HEK293 (cell line): ENCODE results near the gene COX20.
A peak's percentile ranks its signal among the peaks of the same experiment; 100 is the strongest.

Source experiments
- GFI1B ChIP-seq: fragments of 450-650 bp; formaldehyde crosslinking; IDR thresholded peaks from 2 replicates; pipeline ENCODE4 v1.5.1; 2016; ENCODE audit warnings: missing biosample characterization, missing genetic modification characterization
- HIC1 ChIP-seq: fragments of 450-650 bp; formaldehyde crosslinking; IDR thresholded peaks from 2 replicates; pipeline ENCODE4 v1.5.1; 2016; ENCODE audit warnings: missing biosample characterization, missing genetic modification characterization
- HOXA7 ChIP-seq: sonication (generic); formaldehyde crosslinking; IDR thresholded peaks from 2 replicates; pipeline ENCODE4 v1.8.1; 2022; ENCODE audit warnings: missing genetic modification reagents, borderline replicate concordance
- KLF1 ChIP-seq: fragments of 450-650 bp; formaldehyde crosslinking; IDR thresholded peaks from 2 replicates; pipeline ENCODE4 v1.5.1; 2016; ENCODE audit warnings: missing biosample characterization, missing genetic modification characterization
- OSR2 ChIP-seq: fragments of 450-650 bp; formaldehyde crosslinking; IDR thresholded peaks from 2 replicates; pipeline ENCODE4 v1.5.1; 2016; ENCODE audit warnings: missing biosample characterization, missing genetic modification characterization
- PBX3 ChIP-seq: sonication (generic); formaldehyde crosslinking; IDR thresholded peaks from 2 replicates; pipeline ENCODE4 v1.8.1; 2022; ENCODE audit warnings: mild to moderate bottlenecking, moderate library complexity, missing genetic modification reagents
- PRDM1 ChIP-seq: fragments of 450-650 bp; formaldehyde crosslinking; IDR thresholded peaks from 2 replicates; pipeline ENCODE4; 2016; ENCODE audit warnings: missing biosample characterization, missing genetic modification characterization
- PRDM10 ChIP-seq: fragments of 450-650 bp; formaldehyde crosslinking; IDR thresholded peaks from 2 replicates; pipeline ENCODE4 v1.5.1; 2016; ENCODE audit warnings: missing biosample characterization, missing genetic modification characterization
- SCRT1 ChIP-seq: fragments of 450-650 bp; formaldehyde crosslinking; IDR thresholded peaks from 2 replicates; pipeline ENCODE4 v1.5.1; 2016; ENCODE audit warnings: missing biosample characterization, missing genetic modification characterization, borderline replicate concordance
- SCRT2 ChIP-seq: fragments of 450-650 bp; formaldehyde crosslinking; IDR thresholded peaks from 2 replicates; pipeline ENCODE4 v1.5.1; 2016; ENCODE audit warnings: missing biosample characterization, missing genetic modification characterization
- YY1 ChIP-seq: fragments of 450-650 bp; formaldehyde crosslinking; IDR thresholded peaks from 2 replicates; pipeline ENCODE4 v1.5.1; 2018; ENCODE audit warnings: missing biosample characterization, missing genetic modification characterization
- ZBTB1 ChIP-seq: fragments of 450-650 bp; formaldehyde crosslinking; IDR thresholded peaks from 2 replicates; pipeline ENCODE4 v1.5.1; 2016; ENCODE audit warnings: missing biosample characterization, missing genetic modification characterization
- ZEB2 ChIP-seq: fragments of 450-650 bp; formaldehyde crosslinking; IDR thresholded peaks from 2 replicates; pipeline ENCODE4 v1.5.1; 2016; ENCODE audit warnings: missing biosample characterization, missing genetic modification characterization
- ZNF157 ChIP-seq: fragments of 450-650 bp; formaldehyde crosslinking; IDR thresholded peaks from 2 replicates; pipeline ENCODE4 v1.5.1; 2016; ENCODE audit warnings: missing biosample characterization, missing genetic modification characterization
- ZNF175 ChIP-seq: fragments of 450-650 bp; formaldehyde crosslinking; IDR thresholded peaks from 2 replicates; pipeline ENCODE4 v1.5.1; 2016; ENCODE audit warnings: missing biosample characterization, missing genetic modification characterization
- ZNF184 ChIP-seq: fragments of 450-650 bp; IDR thresholded peaks from 2 replicates; pipeline ENCODE4 v1.5.1; 2018; ENCODE audit warnings: missing biosample characterization, mild to moderate bottlenecking, missing genetic modification characterization
- ZNF23 ChIP-seq: fragments of 450-650 bp; formaldehyde crosslinking; IDR thresholded peaks from 2 replicates; pipeline ENCODE4 v1.5.1; 2016; ENCODE audit warnings: missing biosample characterization, missing genetic modification characterization, borderline replicate concordance
- ZNF24 ChIP-seq: fragments of 450-650 bp; formaldehyde crosslinking; IDR thresholded peaks from 2 replicates; pipeline ENCODE4 v1.5.1; 2016; ENCODE audit warnings: missing biosample characterization, missing genetic modification characterization
- ZNF529 ChIP-seq: fragments of 450-650 bp; formaldehyde crosslinking; IDR thresholded peaks from 2 replicates; pipeline ENCODE4 v1.5.1; 2017; ENCODE audit warnings: missing genetic modification characterization, missing biosample characterization; ENCODE audit not compliant: insufficient replicate concordance
- ZNF561 ChIP-seq: fragments of 450-650 bp; IDR thresholded peaks from 2 replicates; pipeline ENCODE4 v1.5.1; 2018; ENCODE audit warnings: missing biosample characterization, missing genetic modification characterization, borderline replicate concordance
- ZNF626 ChIP-seq: fragments of 450-650 bp; sonication (Bioruptor Pico); formaldehyde crosslinking; IDR thresholded peaks from 2 replicates; pipeline ENCODE4 v1.5.1; 2018; ENCODE audit warnings: missing biosample characterization, missing genetic modification characterization, inconsistent platforms
- ZNF704 ChIP-seq: fragments of 450-650 bp; formaldehyde crosslinking; IDR thresholded peaks from 2 replicates; pipeline ENCODE4 v1.5.1; 2016; ENCODE audit warnings: missing biosample characterization, missing genetic modification characterization
- ZNF777 ChIP-seq: fragments of 450-650 bp; formaldehyde crosslinking; IDR thresholded peaks from 2 replicates; pipeline ENCODE4 v1.5.1; 2017; ENCODE audit warnings: missing biosample characterization, missing genetic modification characterization, borderline replicate concordance
- ZNF830 ChIP-seq: fragments of 450-650 bp; IDR thresholded peaks from 2 replicates; pipeline ENCODE4 v1.5.0; 2018; ENCODE audit warnings: missing biosample characterization, missing genetic modification characterization, low read depth, mild to moderate bottlenecking, moderate library complexity
- ZNF837 ChIP-seq: fragments of 450-650 bp; formaldehyde crosslinking; IDR thresholded peaks from 2 replicates; pipeline ENCODE4 v1.5.1; 2016; ENCODE audit warnings: missing biosample characterization, missing genetic modification characterization
- ZSCAN4 ChIP-seq: fragments of 450-650 bp; formaldehyde crosslinking; IDR thresholded peaks from 2 replicates; pipeline ENCODE4 v1.5.1; 2017; ENCODE audit warnings: missing biosample characterization, missing genetic modification characterization
- TF ChIP-seq, protein P1 (sequence below): fragments of 450-650 bp; formaldehyde crosslinking; IDR thresholded peaks from 2 replicates; pipeline ENCODE4 v1.5.1; 2017; ENCODE audit warnings: missing biosample characterization, missing genetic modification characterization
- TF ChIP-seq, protein P2 (sequence below): fragments of 450-650 bp; formaldehyde crosslinking; IDR thresholded peaks from 2 replicates; pipeline ENCODE4 v1.5.1; 2016; ENCODE audit warnings: missing biosample characterization, missing genetic modification characterization

COX20 gene

GRCh38 chr1:244862699-244863490, 27.4 kb downstream of the COX20 start (continued):
- TF ChIP-seq PBX3 (CRISPR knock-in tag), result peak; percentile 83; the same call in 1 of the 2 replicates
- no peak; the same call in 1 of the 2 replicates for TF ChIP-seq HOXA7 (CRISPR knock-in tag)
- no peak for TF ChIP-seq SCRT1 (tag by site-specific recombination)
- TF ChIP-seq, protein P1, sequence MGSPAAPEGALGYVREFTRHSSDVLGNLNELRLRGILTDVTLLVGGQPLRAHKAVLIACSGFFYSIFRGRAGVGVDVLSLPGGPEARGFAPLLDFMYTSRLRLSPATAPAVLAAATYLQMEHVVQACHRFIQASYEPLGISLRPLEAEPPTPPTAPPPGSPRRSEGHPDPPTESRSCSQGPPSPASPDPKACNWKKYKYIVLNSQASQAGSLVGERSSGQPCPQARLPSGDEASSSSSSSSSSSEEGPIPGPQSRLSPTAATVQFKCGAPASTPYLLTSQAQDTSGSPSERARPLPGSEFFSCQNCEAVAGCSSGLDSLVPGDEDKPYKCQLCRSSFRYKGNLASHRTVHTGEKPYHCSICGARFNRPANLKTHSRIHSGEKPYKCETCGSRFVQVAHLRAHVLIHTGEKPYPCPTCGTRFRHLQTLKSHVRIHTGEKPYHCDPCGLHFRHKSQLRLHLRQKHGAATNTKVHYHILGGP, result no peak
- peak; percentile 54 for TF ChIP-seq ZNF24 (tag by site-specific recombination)
- TF ChIP-seq ZNF626 (tag by site-specific recombination), result no peak
- no peak for TF ChIP-seq ZNF529 (tag by site-specific recombination)
- TF ChIP-seq ZNF157, result no peak
- TF ChIP-seq KLF1 (tag by site-specific recombination), result peak; percentile 82
- no peak for TF ChIP-seq ZNF830 (tag by site-specific recombination)
- no peak; the same call in 1 of the 2 replicates for TF ChIP-seq ZNF704 (tag by site-specific recombination)
- TF ChIP-seq, protein P2, sequence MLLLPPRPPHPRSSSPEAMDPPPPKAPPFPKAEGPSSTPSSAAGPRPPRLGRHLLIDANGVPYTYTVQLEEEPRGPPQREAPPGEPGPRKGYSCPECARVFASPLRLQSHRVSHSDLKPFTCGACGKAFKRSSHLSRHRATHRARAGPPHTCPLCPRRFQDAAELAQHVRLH (tag by site-specific recombination), result no peak; the same call in 1 of the 2 replicates
- TF ChIP-seq YY1 (tag by site-specific recombination), result peak; percentile 88
- TF ChIP-seq ZEB2 (tag by site-specific recombination), result peak; percentile 65
- peak; percentile 95 for TF ChIP-seq ZSCAN4 (tag by site-specific recombination)
- TF ChIP-seq ZNF175 (tag by site-specific recombination), result no peak
- peak; percentile 49; the same call in 1 of the 2 replicates for TF ChIP-seq ZNF184 (tag by site-specific recombination)
- peak; percentile 80 for TF ChIP-seq PRDM10 (tag by site-specific recombination)
- no peak for TF ChIP-seq ZNF23 (tag by site-specific recombination)
- peak; percentile 87 for TF ChIP-seq SCRT2 (tag by site-specific recombination)
- TF ChIP-seq GFI1B (tag by site-specific recombination), result peak; percentile 85
- TF ChIP-seq HIC1 (tag by site-specific recombination), result peak; percentile 99
- peak; percentile 80 for TF ChIP-seq OSR2 (tag by site-specific recombination)
- TF ChIP-seq ZBTB1 (tag by site-specific recombination), result peak; percentile 90
- TF ChIP-seq ZNF777 (tag by site-specific recombination), result no peak
- TF ChIP-seq ZNF837, result no peak; the same call in 1 of the 2 replicates
- peak; percentile 98 for TF ChIP-seq ZNF561 (tag by site-specific recombination)
- TF ChIP-seq PRDM1 (tag by site-specific recombination), result no peak
